H1 (cell line): Measurements from ENCODE around the gene ABCB11. TPM values are rescaled to one million over a fixed set of nuclear protein-coding genes. Genes with fewer than 3 reads are reported as not detected.

Source experiments
- CTCF ChIA-PET: fragments of 300-600 bp; sonication (Branson Sonifier 250); formaldehyde crosslinking; loops from one replicate; lab custom pipeline; 2021; ENCODE audit not compliant: partially characterized antibody; lab: Charles Lee
- POLR2A ChIA-PET: fragments of 300-600 bp; sonication (Branson Sonifier 250); formaldehyde crosslinking; loops from one replicate; lab custom pipeline; 2021; ENCODE audit warnings: inconsistent platforms; ENCODE audit not compliant: partially characterized antibody; lab: Charles Lee
- DNase-seq, 2 experiments: peaks; one replicate each; pipeline versions ENCODE4 v3.0.0 to v3.0.0-alpha.2; 2010 to 2022; ENCODE audit warnings: low spot score in 2 of 2, low read depth in 1 of 2, mixed read lengths in 1 of 2
- FAIRE-seq: peaks from 2 replicates; lab custom pipeline; 2011; peaks lifted over from hg19 to GRCh38; lab: Jason Lieb, UNC
- H2AFZ ChIP-seq: 2 replicates; pipeline ENCODE4 v1.8.1; 2012; ENCODE audit warnings: low read length, inconsistent platforms
- H2AK5ac ChIP-seq: 2 replicates; pipeline ENCODE4 v1.6.1; 2013; ENCODE audit warnings: low read depth, low read length
- H2BK120ac ChIP-seq: replicated peaks from 2 replicates; pipeline ENCODE3; 2013; ENCODE audit warnings: low read depth, low read length, inconsistent platforms
- H2BK12ac ChIP-seq: 2 replicates; pipeline ENCODE4 v1.6.1; 2013; ENCODE audit warnings: low read depth, low read length
- H2BK15ac ChIP-seq: 2 replicates; pipeline ENCODE4 v1.6.1; 2013; ENCODE audit warnings: low read length
- H2BK20ac ChIP-seq: 2 replicates; pipeline ENCODE4 v1.6.1; 2013; ENCODE audit warnings: low read length
- H2BK5ac ChIP-seq: 2 replicates; pipeline ENCODE4 v1.6.1; 2013; ENCODE audit warnings: low read depth, low read length
- H3K14ac ChIP-seq: 2 replicates; pipeline ENCODE4 v1.6.1; 2013; ENCODE audit warnings: inconsistent platforms; ENCODE audit not compliant: insufficient read length
- H3K18ac ChIP-seq: 2 replicates; pipeline ENCODE4 v1.6.1; 2013; ENCODE audit warnings: low read length; ENCODE audit errors: extremely low read depth
- H3K23ac ChIP-seq: 2 replicates; pipeline ENCODE4 v1.6.1; 2013; ENCODE audit warnings: inconsistent platforms; ENCODE audit not compliant: insufficient read length
- H3K23me2 ChIP-seq: 2 replicates; pipeline ENCODE4 v1.6.1; 2013; ENCODE audit warnings: low read depth, low read length
- H3K27ac ChIP-seq: 2 replicates; pipeline ENCODE4 v1.6.1; 2011; ENCODE audit warnings: low read depth, low read length, inconsistent platforms
- H3K27me3 ChIP-seq, 4 experiments: replicated peaks in 1 of 4; 1 replicate in 1 of 4; 2 replicates in 3 of 4; pipeline versions ENCODE4 v1.6.1 to v1.8.1; 2011 to 2013; ENCODE audit warnings: low read length in 3 of 4, mild to moderate bottlenecking in 3 of 4, inconsistent platforms in 2 of 4, mixed read lengths in 2 of 4, moderate library complexity in 1 of 4; ENCODE audit not compliant: control insufficient read depth in 3 of 4, insufficient read depth in 3 of 4; ENCODE audit errors: extremely low read depth in 1 of 4
- H3K36me3 ChIP-seq, 4 experiments: 2 replicates each; pipeline versions ENCODE4 v1.6.1 to v1.8.1; 2011 to 2013; ENCODE audit warnings: mild to moderate bottlenecking in 4 of 4, low read length in 3 of 4, moderate library complexity in 2 of 4, control low read depth in 1 of 4, inconsistent platforms in 1 of 4; ENCODE audit not compliant: insufficient read depth in 4 of 4, control insufficient read depth in 2 of 4
- H3K4ac ChIP-seq: replicated peaks from 2 replicates; pipeline ENCODE3; 2013; ENCODE audit warnings: low read length, low read depth, mixed read lengths, inconsistent platforms; ENCODE audit not compliant: insufficient read length
- H3K4me1 ChIP-seq, 4 experiments: replicated peaks in 1 of 4; 1 replicate in 1 of 4; 2 replicates in 3 of 4; pipeline versions ENCODE4 v1.6.1 to v1.8.1; 2011 to 2013; ENCODE audit warnings: low read length in 3 of 4, inconsistent platforms in 2 of 4, mixed read lengths in 1 of 4; ENCODE audit not compliant: insufficient read depth in 4 of 4, control insufficient read depth in 3 of 4
- H3K4me2 ChIP-seq, 2 experiments: 2 replicates each; pipeline versions ENCODE4 v1.6.1 to v1.8.1; 2011 to 2013; ENCODE audit warnings: low read depth in 2 of 2, low read length in 2 of 2, control low read depth in 1 of 2, inconsistent platforms in 1 of 2, mild to moderate bottlenecking in 1 of 2; ENCODE audit not compliant: insufficient read depth in 1 of 2
- H3K4me3 ChIP-seq, 4 experiments: fragments of 200-600, 300-600 bp in 1 of 4; sonication (generic), shearing (Covaris generic), sonication (Bioruptor Twin) in 1 of 4; 2 replicates each; pipeline versions ENCODE4 v1.5.1 to v1.8.1; 2011 to 2016; ENCODE audit warnings: low read length in 4 of 4, low read depth in 3 of 4, control low read depth in 2 of 4, inconsistent platforms in 2 of 4, mild to moderate bottlenecking in 2 of 4, mixed read lengths in 1 of 4, moderate library complexity in 1 of 4; ENCODE audit not compliant: insufficient read depth in 2 of 4; ENCODE audit errors: extremely low read depth in 1 of 4
- H3K56ac ChIP-seq: replicated peaks from 2 replicates; pipeline ENCODE3; 2013; ENCODE audit warnings: low read depth, mild to moderate bottlenecking, mixed read lengths, low read length, inconsistent platforms; ENCODE audit not compliant: insufficient read length
- H3K79me1 ChIP-seq: 2 replicates; pipeline ENCODE4 v1.6.1; 2013; ENCODE audit warnings: low read depth, low read length, control low read depth
- H3K79me2 ChIP-seq, 2 experiments: 2 replicates each; pipeline versions ENCODE4 v1.6.1 to v1.8.1; 2012 to 2013; ENCODE audit warnings: low read length in 2 of 2, mild to moderate bottlenecking in 2 of 2, inconsistent platforms in 1 of 2; ENCODE audit not compliant: insufficient read depth in 2 of 2, control insufficient read depth in 1 of 2
- H3K9ac ChIP-seq, 4 experiments: replicated peaks in 1 of 4; 1 replicate in 1 of 4; 2 replicates in 3 of 4; pipeline versions ENCODE4 v1.6.1 to v1.8.1; 2011 to 2013; ENCODE audit warnings: low read depth in 3 of 4, low read length in 3 of 4, control low read depth in 2 of 4, mild to moderate bottlenecking in 2 of 4, moderate library complexity in 2 of 4, inconsistent platforms in 1 of 4; ENCODE audit errors: extremely low read depth in 1 of 4
- H3K9me3 ChIP-seq, 2 experiments: 2 replicates each; pipeline versions ENCODE4 v1.6.1 to v1.8.1; 2012 to 2013; ENCODE audit warnings: mild to moderate bottlenecking in 2 of 2, moderate library complexity in 2 of 2, control low read depth in 1 of 2, inconsistent platforms in 1 of 2, low read depth in 1 of 2, low read length in 1 of 2, mixed read lengths in 1 of 2; ENCODE audit not compliant: insufficient read depth in 2 of 2
- H4K20me1 ChIP-seq, 2 experiments: replicated peaks in 1 of 2; 2 replicates each; pipeline versions ENCODE3 to v1.8.1; 2011 to 2013; ENCODE audit warnings: inconsistent platforms in 2 of 2, low read length in 2 of 2, mild to moderate bottlenecking in 1 of 2; ENCODE audit not compliant: insufficient read depth in 2 of 2, control insufficient read depth in 1 of 2
- H4K5ac ChIP-seq: 2 replicates; pipeline ENCODE4 v1.6.1; 2013; ENCODE audit warnings: low read length, low read depth, mixed read lengths, inconsistent platforms; ENCODE audit not compliant: insufficient read length
- H4K8ac ChIP-seq: 2 replicates; pipeline ENCODE4 v1.8.0; 2013; ENCODE audit warnings: mild to moderate bottlenecking, moderate library complexity, low read length, inconsistent platforms; ENCODE audit not compliant: insufficient read depth; ENCODE audit errors: extremely low read depth
- H4K91ac ChIP-seq: replicated peaks from 2 replicates; pipeline ENCODE3; 2013; ENCODE audit warnings: low read length, mixed read lengths, inconsistent platforms; ENCODE audit not compliant: insufficient read length
- EGR1 ChIP-seq: IDR thresholded peaks from 2 replicates; pipeline ENCODE4 v1.6.1; 2011; ENCODE audit warnings: low read depth, low read length, borderline replicate concordance
- HDAC2 ChIP-seq, 2 experiments: fragments of 300-600 bp in 1 of 2; sonication (generic) in 1 of 2; IDR thresholded peaks; 2 replicates each; pipeline ENCODE4 v1.6.1; 2011 to 2012; ENCODE audit warnings: low read depth in 2 of 2, low read length in 2 of 2, mild to moderate bottlenecking in 2 of 2, moderate library complexity in 2 of 2, borderline replicate concordance in 1 of 2, inconsistent platforms in 1 of 2
- SP4 ChIP-seq: IDR thresholded peaks from 2 replicates; pipeline ENCODE4 v1.6.1; 2012; ENCODE audit warnings: low read length, inconsistent platforms
- TAF7 ChIP-seq: optimal IDR thresholded peaks from 2 replicates; pipeline ENCODE3; 2011; ENCODE audit warnings: low read depth, mild to moderate bottlenecking, inconsistent platforms, low read length, moderate library complexity, borderline replicate concordance
- YY1 ChIP-seq: IDR thresholded peaks from 2 replicates; pipeline ENCODE4 v1.6.1; 2011; ENCODE audit warnings: low read depth, mild to moderate bottlenecking, low read length
- WGBS, 2 experiments: shearing (Covaris generic) in 1 of 2; methylation state at CpG; one replicate each; pipeline versions ENCODE4 v1.1.6 to v1.1.7; 2013 to 2015; ENCODE audit warnings: low lambda C conversion rate in 2 of 2, mixed read lengths in 2 of 2, inconsistent platforms in 1 of 2, low coverage in 1 of 2, missing lambda C conversion rate in 1 of 2; ENCODE audit not compliant: insufficient replicate concordance in 2 of 2, insufficient coverage in 1 of 2, insufficient read length in 1 of 2; ENCODE audit errors: extremely low coverage in 1 of 2, missing lambda C conversion rate in 1 of 2; 5-methylcytosine and 5-hydroxymethylcytosine counted together
- polyA plus RNA-seq, 7 experiments: library from polyadenylated mRNA; depleted of rRNA in 3 of 7; stranded (reverse) in 5 of 7; unstranded in 2 of 7; fragments of >200 nt in 5 of 7; fragments of 200-250 nt in 2 of 7; gene quantifications; 1 replicate in 5 of 7; 2 replicates in 1 of 7; 4 replicates in 1 of 7; pipeline versions ENCODE4 v1.2.1 to v1.2.3, GENCODE V29; 2011 to 2013; ENCODE audit warnings: missing spikeins in 2 of 7, mixed read lengths in 2 of 7
- total RNA-seq: library from RNA; stranded (reverse); fragmentation: NEBNext Ultra II Directional; extraction: Animal tissue kit (Norgen Biotek cat#: 25700); gene quantifications from 2 replicates; pipeline ENCODE4 v1.2.1, GENCODE V29; 2021

The ABCB11 gene
- total and polyA plus RNA-seq, 2 of the 8 experiments (the other 6 are each of a cell fraction or from before 2014, with no cell fraction given) = not detected

DNA sequence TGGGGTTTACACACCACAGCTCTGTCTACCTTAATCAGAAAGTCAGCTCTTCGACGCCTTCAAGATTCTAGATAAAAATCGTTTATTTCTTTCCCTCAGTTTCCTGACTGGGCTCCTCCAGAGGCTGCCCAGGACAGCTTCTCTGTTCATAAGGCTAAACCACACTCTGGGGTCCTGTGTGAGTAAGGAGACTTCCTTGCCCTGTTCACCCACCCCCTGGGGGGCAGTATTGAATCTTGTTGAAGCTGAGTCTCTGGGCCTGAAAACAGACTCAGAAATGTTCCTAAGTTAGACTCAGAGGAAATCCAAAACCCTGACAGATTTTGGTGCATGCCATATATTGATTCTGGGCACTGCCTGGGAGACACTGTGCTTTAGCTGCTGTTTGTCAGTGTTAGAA is 87.1 kb downstream of the ABCB11 start:
- WGBS, 2 experiments = 92% methylated on average over 3 of the region's 3 CpGs; no CpG with 5 or more reads in 1 of the 2 experiments
- FAIRE-seq = no peak
- no peak overlapping the region for H4K8ac ChIP-seq

More for the DNA sequence above, 87.1 kb downstream of the ABCB11 start:
- H2AFZ ChIP-seq = no peak overlapping the region
- H3K4me2 ChIP-seq = no peak overlapping the region
- DNase-seq = no peak
- no peak overlapping the region for H2BK5ac ChIP-seq
- H2AK5ac ChIP-seq = no peak overlapping the region
- H2BK12ac ChIP-seq = no peak overlapping the region
- H3K14ac ChIP-seq = no peak overlapping the region
- CTCF ChIA-PET = interaction anchor here (0.6 to 1.5 kb wide), 4 partner anchors 10 to 725 kb away, joined by 3 read pairs; no protein-coding TSS in a partner anchor
- H3K4me3 ChIP-seq = no peak overlapping the region
- no peak overlapping the region for H3K56ac ChIP-seq
- H4K20me1 ChIP-seq = no peaks in the 10 kb centered on the region
- no peak overlapping the region for H2BK20ac ChIP-seq
- H2BK15ac ChIP-seq = no peak overlapping the region
- H2BK120ac ChIP-seq = no peak overlapping the region
- no peak overlapping the region for H4K5ac ChIP-seq
- no peaks in the 10 kb centered on the region for H3K23me2 ChIP-seq
- H3K18ac ChIP-seq = no peak overlapping the region
- no peaks in the 10 kb centered on the region for H3K79me2 ChIP-seq
- no peaks in the 10 kb centered on the region for H3K27me3 ChIP-seq
- no peak overlapping the region for H4K91ac ChIP-seq
- no peaks in the 10 kb centered on the region for H3K36me3 ChIP-seq
- H3K79me1 ChIP-seq = no peaks in the 10 kb centered on the region
- H3K9me3 ChIP-seq = no peaks in the 10 kb centered on the region
- H3K23ac ChIP-seq = no peak overlapping the region
- no peak overlapping the region for H3K4ac ChIP-seq
- H3K4me1 ChIP-seq = no peaks in the 10 kb centered on the region
- no peak overlapping the region for H3K27ac ChIP-seq
- no peak for TF ChIP-seq TAF7
- no peak for TF ChIP-seq SP4
- TF ChIP-seq EGR1 = no peak
- no peak for TF ChIP-seq YY1
- TF ChIP-seq HDAC2 (IDR thresholded peaks at IDR 0.05; ENCODE audit: borderline replicate concordance in 1 of 2, low read depth in 2 of 2, low read length in 2 of 2) = no peak
- H3K9ac ChIP-seq = no peak overlapping the region
- POLR2A ChIA-PET = no interaction called here
